Natural killer cell (primary cell): ENCODE measurements around the gene MBP. TPM values are rescaled to one million over a fixed set of nuclear protein-coding genes. Genes with fewer than 3 reads are reported as not detected.

Source experiments
- ATAC-seq, 3 donors: fragments of 150-1000 bp in 2 of 3; fragments of 200-7000 bp in 1 of 3; cut with Tn5 transposase; 1 replicate in 1 of 3; 2 replicates in 2 of 3; pipeline ENCODE4 v1.10.0; 2021; ENCODE audit warnings: mild to moderate bottlenecking in 2 of 3, moderate library complexity in 2 of 3
- DNase-seq, 2 donors: peaks; one replicate each; pipeline versions ENCODE4 v3.0.0 to v3.0.0-alpha.2; 2013 to 2021; ENCODE audit warnings: mixed read lengths in 1 of 2
- H3K27ac ChIP-seq: one replicate; pipeline ENCODE4 v1.5.1; 2013; ENCODE audit warnings: mild to moderate bottlenecking, low read length
- H3K27me3 ChIP-seq: one replicate; pipeline ENCODE4 v1.6.1; 2013; ENCODE audit warnings: low read length; ENCODE audit not compliant: control insufficient read depth, insufficient read depth
- H3K36me3 ChIP-seq: one replicate; pipeline ENCODE4 v1.6.1; 2013; ENCODE audit warnings: low read length; ENCODE audit not compliant: control insufficient read depth, insufficient read depth
- H3K4me1 ChIP-seq: one replicate; pipeline ENCODE4 v1.6.1; 2013; ENCODE audit warnings: low read length; ENCODE audit not compliant: control insufficient read depth, insufficient read depth
- H3K4me3 ChIP-seq: one replicate; pipeline ENCODE4 v1.5.1; 2013; ENCODE audit warnings: low read length
- H3K9me3 ChIP-seq: one replicate; pipeline ENCODE4 v1.6.1; 2013; ENCODE audit warnings: low read length; ENCODE audit not compliant: control insufficient read depth, insufficient read depth
- H3K27ac Mint-ChIP-seq, 2 donors: one replicate each; pipeline ENCODE4 v1.8.0; 2022; ENCODE audit warnings: mild to moderate bottlenecking in 2 of 2, mixed read lengths in 2 of 2, moderate library complexity in 1 of 2
- H3K27me3 Mint-ChIP-seq, 2 donors: one replicate each; pipeline ENCODE4 v1.8.0; 2022; ENCODE audit warnings: low read depth in 2 of 2, mixed read lengths in 2 of 2
- H3K36me3 Mint-ChIP-seq: one replicate; pipeline ENCODE4 v1.8.0; 2022; ENCODE audit warnings: mixed read lengths
- H3K4me1 Mint-ChIP-seq, 2 donors: one replicate each; pipeline ENCODE4 v1.8.0; 2022; ENCODE audit warnings: mixed read lengths in 2 of 2
- H3K4me3 Mint-ChIP-seq: one replicate; pipeline ENCODE4 v1.8.0; 2022; ENCODE audit warnings: mild to moderate bottlenecking, moderate library complexity, mixed read lengths
- H3K9me3 Mint-ChIP-seq, 2 donors: one replicate each; pipeline ENCODE4 v1.8.0; 2022; ENCODE audit warnings: mixed read lengths in 2 of 2
- CTCF ChIP-seq: fragments of 200-600 bp; IDR thresholded peaks from one replicate; pipeline ENCODE4 v1.8.0; 2022; ENCODE audit warnings: antibody characterized with exemption
- WGBS: methylation state at CpG from one replicate; pipeline ENCODE4 v1.1.7; 2013; ENCODE audit warnings: missing lambda C conversion rate; ENCODE audit not compliant: insufficient coverage; 5-methylcytosine and 5-hydroxymethylcytosine counted together
- intact Hi-C: fragments of 100-400 bp; cut with micrococcal nuclease; formaldehyde crosslinking; loops from one replicate; pipeline ENCODE4 v1.14.2; 2022
- total RNA-seq, 4 donors: library from RNA; stranded (reverse); fragments of 120-200 nt in 1 of 4; gene quantifications; one replicate each; pipeline versions ENCODE4 v1.2.3 to v1.2.4, GENCODE V29; 2013 to 2022

MBP gene
- total RNA-seq, 3 donors from 2014 or later (not counting 1 experiment from before 2014, with no cell fraction given) = 183 to 344 (median 325) TPM

GRCh38 chr18:77131652-77132368, 773 bp downstream of the MBP start:
- TF ChIP-seq CTCF = no peak
- peaks cover 47% of the 10 kb centered on the region for H3K4me1 ChIP-seq
- peak; percentile 19 to 58 (median 55) for ATAC-seq
- H3K27me3 Mint-ChIP-seq = no peaks in the 10 kb centered on the region
- no peaks in the 10 kb centered on the region for H3K9me3 Mint-ChIP-seq
- H3K9me3 ChIP-seq = no peaks in the 10 kb centered on the region
- 0% methylated on average over 76 of the region's 76 CpGs for WGBS
- peak overlapping the region; percentile 88 to 95 for H3K27ac Mint-ChIP-seq
- intact Hi-C loops = loop anchor here (2.0 to 5.0 kb wide), 2 partner anchors 59 to 130 kb away; no protein-coding TSS in a partner anchor
- H3K4me1 Mint-ChIP-seq = peaks cover 70 to 76% of the 10 kb centered on the region in 2 donors
- no peaks in the 10 kb centered on the region for H3K27me3 ChIP-seq
- peaks cover 8% of the 10 kb centered on the region for H3K36me3 Mint-ChIP-seq
- H3K27ac ChIP-seq = peak overlapping the region; percentile 84
- peak; percentile 44 to 51 for DNase-seq
- peaks cover 17% of the 10 kb centered on the region for H3K36me3 ChIP-seq
- H3K4me3 ChIP-seq = peak overlapping the region; percentile 84
- H3K4me3 Mint-ChIP-seq = peak overlapping the region; percentile 94

- Mint-ChIP-seq H3K36me3 (peaks cover 10% of the 10 kb centered on the region), H3K9me3 (no peaks in the 10 kb centered on the region), H3K4me1 (peaks cover 73 to 78% of the 10 kb centered on the region in 2 donors), H3K4me3 (peak overlapping the region; percentile 94), H3K27ac (peak overlapping the region; percentile 88 to 95), H3K27me3 (no peaks in the 10 kb centered on the region)
- ATAC-seq (peak; percentile 6 to 18 (median 6)), DNase-seq (peak in 1 of 2 donors; percentile 55)
- peaks cover 43% of the 10 kb centered on the region for H3K4me1 ChIP-seq
- H3K9me3 ChIP-seq = no peaks in the 10 kb centered on the region
- H3K36me3 ChIP-seq = peaks cover 17% of the 10 kb centered on the region
- intact Hi-C loops = loop anchor here (2.0 to 5.0 kb wide), 2 partner anchors 58 to 129 kb away; no protein-coding TSS in a partner anchor
- H3K27ac ChIP-seq = peak overlapping the region; percentile 84
- no peak for TF ChIP-seq CTCF
- under 1% methylated on average over 31 of the region's 31 CpGs for WGBS
- H3K4me3 ChIP-seq = peak overlapping the region; percentile 84
- H3K27me3 ChIP-seq = no peaks in the 10 kb centered on the region
Observed at GRCh38 chr18:77131100-77131651, 1.4 kb downstream of the MBP start.

- TF ChIP-seq CTCF = no peak
- DNase-seq (peak in 1 of 2 donors; percentile 62), ATAC-seq (peak; percentile 11 to 40 (median 16))
- H3K9me3 Mint-ChIP-seq = no peaks in the 10 kb centered on the region
- Histone ChIP-seq H3K9me3 (no peaks in the 10 kb centered on the region), H3K27me3 (no peaks in the 10 kb centered on the region), H3K4me3 (peak overlapping the region; percentile 84), H3K36me3 (peaks cover 17% of the 10 kb centered on the region), H3K27ac (peak overlapping the region; percentile 84), H3K4me1 (peaks cover 43% of the 10 kb centered on the region)
- peaks cover 10% of the 10 kb centered on the region for H3K36me3 Mint-ChIP-seq
- peak overlapping the region; percentile 94 for H3K4me3 Mint-ChIP-seq
- peaks cover 74 to 78% of the 10 kb centered on the region in 2 donors for H3K4me1 Mint-ChIP-seq
- 22% methylated on average over 24 of the region's 27 CpGs for WGBS
- H3K27me3 Mint-ChIP-seq = no peaks in the 10 kb centered on the region
- intact Hi-C loops = loop anchor here (2.0 to 5.0 kb wide), 2 partner anchors 58 to 128 kb away; no protein-coding TSS in a partner anchor
- peak overlapping the region; percentile 88 to 95 for H3K27ac Mint-ChIP-seq
Observed at GRCh38 chr18:77130229-77131099, 2.1 kb downstream of the MBP start.
